ENCODE results near the gene LAPTM5. TPM values are rescaled to one million over a fixed set of nuclear protein-coding genes. Genes with fewer than 3 reads are reported as not detected.

The LAPTM5 gene
- total RNA-seq, 1 donor from 2014 or later: 7.3 TPM

DNA sequence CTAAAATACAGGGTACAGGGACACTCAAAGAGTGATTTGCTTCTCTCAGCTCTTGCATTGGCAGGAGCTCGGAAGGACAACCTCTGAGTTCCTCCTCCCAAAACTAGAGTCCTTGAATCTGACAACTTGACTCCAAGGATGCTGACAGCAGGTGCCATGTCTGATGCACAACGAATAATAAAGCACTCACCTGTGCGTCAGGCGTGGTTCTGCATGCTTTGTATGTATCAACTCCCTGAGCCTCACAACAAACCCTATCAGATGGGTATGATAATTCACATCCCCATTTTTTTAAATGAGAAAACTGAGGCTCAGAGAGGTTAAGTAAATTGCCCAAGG, 1.4 kb downstream of the LAPTM5 start:
- Histone ChIP-seq H3K9me3 (ENCODE audit: control insufficient read depth in 3 of 3, low read length in 3 of 3) (no peaks in the 10 kb centered on the region), H3K27me3 (ENCODE audit: control insufficient read depth in 3 of 3, insufficient read depth in 3 of 3, low read length in 3 of 3) (no peaks in the 10 kb centered on the region), H3K4me3 (ENCODE audit: low read length in 3 of 3) (peak overlapping the region; percentile 22 to 57 (median 31)), H3K27ac (ENCODE audit: low read depth, low read length) (peak overlapping the region; percentile 78), H3K4me1 (ENCODE audit: control insufficient read depth in 3 of 3, insufficient read depth in 3 of 3, low read length in 3 of 3) (peaks cover 15 to 28% (median 28%) of the 10 kb centered on the region in 3 donors), H3K9ac (ENCODE audit: low read depth in 1 of 3, low read length in 3 of 3) (no peak overlapping the region), H3K36me3 (ENCODE audit: control insufficient read depth in 3 of 3, insufficient read depth in 3 of 3, low read length in 3 of 3) (no peaks in the 10 kb centered on the region)

GRCh38 chr1:30755746-30756145, 1.8 kb downstream of the LAPTM5 start:
- Histone ChIP-seq H3K9ac (ENCODE audit: low read depth in 1 of 3, low read length in 3 of 3) (no peak overlapping the region), H3K36me3 (ENCODE audit: control insufficient read depth in 3 of 3, insufficient read depth in 3 of 3, low read length in 3 of 3) (no peaks in the 10 kb centered on the region), H3K4me3 (ENCODE audit: low read length in 3 of 3) (no peak overlapping the region), H3K27ac (ENCODE audit: low read depth, low read length) (no peak overlapping the region), H3K4me1 (ENCODE audit: control insufficient read depth in 3 of 3, insufficient read depth in 3 of 3, low read length in 3 of 3) (peaks cover 18 to 28% (median 26%) of the 10 kb centered on the region in 3 donors), H3K27me3 (ENCODE audit: control insufficient read depth in 3 of 3, insufficient read depth in 3 of 3, low read length in 3 of 3) (no peaks in the 10 kb centered on the region), H3K9me3 (ENCODE audit: control insufficient read depth in 3 of 3, low read length in 3 of 3) (no peaks in the 10 kb centered on the region)

DNA sequence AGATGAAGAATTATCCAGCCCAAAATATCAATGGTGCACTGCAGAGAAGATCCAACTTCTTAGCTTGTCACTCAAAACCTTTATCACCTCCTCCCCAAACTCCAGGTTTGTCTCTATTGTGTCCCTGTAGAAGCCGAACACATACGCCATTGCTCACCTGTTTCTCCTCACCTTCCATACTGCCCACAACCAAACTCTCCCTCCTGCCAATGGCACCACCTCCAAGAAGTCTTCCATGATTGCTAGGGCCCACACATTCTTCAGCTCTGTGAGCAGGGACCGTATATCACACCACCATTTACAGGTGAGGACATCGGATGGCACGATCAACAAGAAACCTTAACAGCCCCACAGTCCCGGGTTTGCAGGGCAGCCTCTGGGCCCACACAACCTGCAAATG, 2.2 kb downstream of the LAPTM5 start:
- no peak overlapping the region for H3K27ac ChIP-seq (ENCODE audit: low read depth, low read length)
- H3K9me3 ChIP-seq (ENCODE audit: control insufficient read depth in 3 of 3, low read length in 3 of 3): no peaks in the 10 kb centered on the region
- H3K4me1 ChIP-seq (ENCODE audit: control insufficient read depth in 3 of 3, insufficient read depth in 3 of 3, low read length in 3 of 3): peaks cover 18 to 30% (median 25%) of the 10 kb centered on the region in 3 donors
- no peaks in the 10 kb centered on the region for H3K36me3 ChIP-seq (ENCODE audit: control insufficient read depth in 3 of 3, insufficient read depth in 3 of 3, low read length in 3 of 3)
- no peak overlapping the region for H3K9ac ChIP-seq (ENCODE audit: low read depth in 1 of 3, low read length in 3 of 3)
- H3K4me3 ChIP-seq (ENCODE audit: low read length in 3 of 3): no peak overlapping the region
- no peaks in the 10 kb centered on the region for H3K27me3 ChIP-seq (ENCODE audit: control insufficient read depth in 3 of 3, insufficient read depth in 3 of 3, low read length in 3 of 3)

DNA sequence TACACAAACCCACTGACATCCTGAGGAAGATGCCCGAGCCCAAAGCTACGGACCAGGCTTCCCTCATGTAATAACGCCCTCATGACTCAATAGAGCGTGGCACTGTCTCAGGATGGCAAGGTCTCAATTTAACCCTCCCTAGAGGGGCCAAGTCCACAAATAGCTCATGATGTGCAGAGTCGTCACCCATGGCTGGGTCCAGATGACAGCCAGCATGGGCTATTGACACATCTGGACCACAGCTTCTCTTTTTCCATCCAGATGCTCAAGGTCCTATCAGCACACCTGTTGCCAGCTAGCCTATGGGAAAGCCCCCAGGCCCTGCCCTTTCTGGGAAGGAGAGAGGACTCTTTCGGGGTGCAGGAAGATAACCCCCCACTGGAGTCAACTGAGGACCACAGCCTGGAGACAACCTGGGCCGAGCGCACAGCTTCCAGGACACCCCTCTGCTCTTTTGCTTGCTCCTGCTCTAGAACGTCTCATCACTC, 2.8 kb downstream of the LAPTM5 start:
- no peak overlapping the region for H3K4me3 ChIP-seq (ENCODE audit: low read length in 3 of 3)
- no peaks in the 10 kb centered on the region for H3K27me3 ChIP-seq (ENCODE audit: control insufficient read depth in 3 of 3, insufficient read depth in 3 of 3, low read length in 3 of 3)
- H3K9me3 ChIP-seq (ENCODE audit: control insufficient read depth in 3 of 3, low read length in 3 of 3): no peaks in the 10 kb centered on the region
- H3K36me3 ChIP-seq (ENCODE audit: control insufficient read depth in 3 of 3, insufficient read depth in 3 of 3, low read length in 3 of 3): no peaks in the 10 kb centered on the region
- H3K9ac ChIP-seq (ENCODE audit: low read depth in 1 of 3, low read length in 3 of 3): no peak overlapping the region
- peaks cover 18 to 29% (median 25%) of the 10 kb centered on the region in 3 donors for H3K4me1 ChIP-seq (ENCODE audit: control insufficient read depth in 3 of 3, insufficient read depth in 3 of 3, low read length in 3 of 3)
- no peak overlapping the region for H3K27ac ChIP-seq (ENCODE audit: low read depth, low read length)

GRCh38 chr1:30753660-30754123, 3.9 kb downstream of the LAPTM5 start:
- no peak overlapping the region for H3K4me3 ChIP-seq (ENCODE audit: low read length in 3 of 3)
- H3K4me1 ChIP-seq (ENCODE audit: control insufficient read depth in 3 of 3, insufficient read depth in 3 of 3, low read length in 3 of 3): peaks cover 20 to 29% (median 25%) of the 10 kb centered on the region in 3 donors
- no peaks in the 10 kb centered on the region for H3K36me3 ChIP-seq (ENCODE audit: control insufficient read depth in 3 of 3, insufficient read depth in 3 of 3, low read length in 3 of 3)
- no peaks in the 10 kb centered on the region for H3K9me3 ChIP-seq (ENCODE audit: control insufficient read depth in 3 of 3, low read length in 3 of 3)
- H3K27ac ChIP-seq (ENCODE audit: low read depth, low read length): no peak overlapping the region
- no peaks in the 10 kb centered on the region for H3K27me3 ChIP-seq (ENCODE audit: control insufficient read depth in 3 of 3, insufficient read depth in 3 of 3, low read length in 3 of 3)
- no peak overlapping the region for H3K9ac ChIP-seq (ENCODE audit: low read depth in 1 of 3, low read length in 3 of 3)

GRCh38 chr1:30753118-30753517, 4.5 kb downstream of the LAPTM5 start:
- no peak overlapping the region for H3K9ac ChIP-seq (ENCODE audit: low read depth in 1 of 3, low read length in 3 of 3)
- no peak overlapping the region for H3K4me3 ChIP-seq (ENCODE audit: low read length in 3 of 3)
- H3K27me3 ChIP-seq (ENCODE audit: control insufficient read depth in 3 of 3, insufficient read depth in 3 of 3, low read length in 3 of 3): no peaks in the 10 kb centered on the region
- H3K36me3 ChIP-seq (ENCODE audit: control insufficient read depth in 3 of 3, insufficient read depth in 3 of 3, low read length in 3 of 3): no peaks in the 10 kb centered on the region
- no peak overlapping the region for H3K27ac ChIP-seq (ENCODE audit: low read depth, low read length)
- H3K4me1 ChIP-seq (ENCODE audit: control insufficient read depth in 3 of 3, insufficient read depth in 3 of 3, low read length in 3 of 3): peaks cover 23 to 31% (median 24%) of the 10 kb centered on the region in 3 donors
- no peaks in the 10 kb centered on the region for H3K9me3 ChIP-seq (ENCODE audit: control insufficient read depth in 3 of 3, low read length in 3 of 3)

DNA sequence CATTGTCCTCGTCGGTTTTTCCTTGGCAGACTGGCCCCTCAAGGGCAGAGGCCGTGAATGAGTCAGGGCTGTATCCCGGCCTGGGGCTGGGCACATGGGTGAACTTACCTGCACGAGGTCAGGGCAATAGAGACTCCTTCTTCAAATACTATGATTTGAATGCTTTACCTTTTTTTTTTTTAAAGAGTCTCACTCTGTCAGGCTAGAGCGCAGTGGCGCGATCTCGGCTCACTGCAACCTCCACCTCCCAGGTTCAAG, 5.0 kb downstream of the LAPTM5 start:
- no peaks in the 10 kb centered on the region for H3K36me3 ChIP-seq (ENCODE audit: control insufficient read depth in 3 of 3, insufficient read depth in 3 of 3, low read length in 3 of 3)
- H3K9me3 ChIP-seq (ENCODE audit: control insufficient read depth in 3 of 3, low read length in 3 of 3): no peaks in the 10 kb centered on the region
- H3K27ac ChIP-seq (ENCODE audit: low read depth, low read length): no peak overlapping the region
- peaks cover 20 to 31% (median 22%) of the 10 kb centered on the region in 3 donors for H3K4me1 ChIP-seq (ENCODE audit: control insufficient read depth in 3 of 3, insufficient read depth in 3 of 3, low read length in 3 of 3)
- H3K4me3 ChIP-seq (ENCODE audit: low read length in 3 of 3): no peak overlapping the region
- no peaks in the 10 kb centered on the region for H3K27me3 ChIP-seq (ENCODE audit: control insufficient read depth in 3 of 3, insufficient read depth in 3 of 3, low read length in 3 of 3)
- H3K9ac ChIP-seq (ENCODE audit: low read depth in 1 of 3, low read length in 3 of 3): no peak overlapping the region

DNA sequence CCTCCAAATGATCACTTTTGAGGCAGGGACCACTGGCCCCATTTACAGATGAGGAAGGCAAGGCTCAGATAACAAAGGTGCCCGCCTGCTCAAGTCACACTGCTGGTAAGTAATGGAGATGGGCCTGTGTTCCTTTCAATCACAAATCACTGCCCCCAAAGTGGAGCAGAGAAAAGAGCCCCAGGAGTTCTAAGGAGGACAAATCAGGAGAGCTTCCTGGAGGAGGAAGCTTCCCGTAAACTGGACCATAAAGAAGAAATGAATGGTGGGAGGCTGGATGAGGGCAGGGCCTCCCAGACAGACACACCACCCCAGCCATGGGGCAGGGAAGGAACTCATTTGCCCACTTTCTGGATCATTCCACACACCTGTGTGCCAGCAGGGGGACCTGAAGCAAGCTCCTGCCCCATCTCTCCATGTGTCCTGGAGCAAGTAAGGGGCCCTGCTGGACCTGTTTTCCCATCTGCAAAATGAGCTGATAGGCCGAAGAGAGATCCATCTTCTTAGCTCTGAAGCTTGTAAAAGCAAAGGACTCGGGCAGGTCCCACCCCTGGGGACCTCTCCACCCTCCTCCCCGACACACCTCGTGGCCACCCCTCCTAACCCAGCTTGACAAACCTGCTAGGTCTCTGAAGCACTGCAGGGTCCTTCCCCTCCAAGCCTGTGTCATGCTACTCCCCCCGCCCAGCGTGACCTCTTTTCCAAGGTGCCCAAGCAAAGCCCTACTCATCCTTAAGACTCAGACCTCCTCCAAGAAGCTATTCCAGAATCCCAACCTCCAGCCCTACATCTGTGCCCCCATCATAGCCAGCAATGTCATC, 5.5 kb downstream of the LAPTM5 start:
- no peaks in the 10 kb centered on the region for H3K9me3 ChIP-seq (ENCODE audit: control insufficient read depth in 3 of 3, low read length in 3 of 3)
- no peak overlapping the region for H3K4me3 ChIP-seq (ENCODE audit: low read length in 3 of 3)
- H3K9ac ChIP-seq (ENCODE audit: low read depth in 1 of 3, low read length in 3 of 3): no peak overlapping the region
- no peaks in the 10 kb centered on the region for H3K36me3 ChIP-seq (ENCODE audit: control insufficient read depth in 3 of 3, insufficient read depth in 3 of 3, low read length in 3 of 3)
- H3K4me1 ChIP-seq (ENCODE audit: control insufficient read depth in 3 of 3, insufficient read depth in 3 of 3, low read length in 3 of 3): peaks cover 15 to 27% (median 17%) of the 10 kb centered on the region in 3 donors
- H3K27ac ChIP-seq (ENCODE audit: low read depth, low read length): no peak overlapping the region
- H3K27me3 ChIP-seq (ENCODE audit: control insufficient read depth in 3 of 3, insufficient read depth in 3 of 3, low read length in 3 of 3): no peaks in the 10 kb centered on the region

GRCh38 chr1:30750731-30751291, 6.8 kb downstream of the LAPTM5 start:
- Histone ChIP-seq H3K9me3 (ENCODE audit: control insufficient read depth in 3 of 3, low read length in 3 of 3) (no peaks in the 10 kb centered on the region), H3K9ac (ENCODE audit: low read depth in 1 of 3, low read length in 3 of 3) (no peak overlapping the region), H3K4me3 (ENCODE audit: low read length in 3 of 3) (no peak overlapping the region), H3K27me3 (ENCODE audit: control insufficient read depth in 3 of 3, insufficient read depth in 3 of 3, low read length in 3 of 3) (no peaks in the 10 kb centered on the region), H3K36me3 (ENCODE audit: control insufficient read depth in 3 of 3, insufficient read depth in 3 of 3, low read length in 3 of 3) (no peaks in the 10 kb centered on the region), H3K4me1 (ENCODE audit: control insufficient read depth in 3 of 3, insufficient read depth in 3 of 3, low read length in 3 of 3) (peaks cover 8 to 27% (median 10%) of the 10 kb centered on the region in 3 donors), H3K27ac (ENCODE audit: low read depth, low read length) (no peak overlapping the region)
